Neuronal stem cell (in vitro differentiated cells): Measurements from ENCODE around the gene SLC16A12.
"Not testable (repeated sequence)": the region's sequence is repeated elsewhere in the genome, so short reads cannot be mapped to it uniquely, and the experiment has no call there.

Experiments used
- DNase-seq: peaks from one replicate; pipeline ENCODE4 v3.0.0-alpha.2; 2013; ENCODE audit warnings: low spot score
- H2AFZ ChIP-seq: one replicate; pipeline ENCODE4 v1.6.1; 2013; ENCODE audit warnings: mild to moderate bottlenecking, low read length, inconsistent platforms
- H2AK5ac ChIP-seq: 2 replicates; pipeline ENCODE4 v1.6.1; 2013; ENCODE audit warnings: low read depth, mild to moderate bottlenecking, inconsistent platforms, low read length, moderate library complexity, mixed read lengths
- H2BK120ac ChIP-seq: 2 replicates; pipeline ENCODE4 v1.6.1; 2013; ENCODE audit warnings: low read depth, mild to moderate bottlenecking, inconsistent platforms, low read length, moderate library complexity, mixed read lengths
- H2BK12ac ChIP-seq: one replicate; pipeline ENCODE4 v1.6.1; 2013; ENCODE audit warnings: low read length, inconsistent platforms
- H2BK15ac ChIP-seq: 2 replicates; pipeline ENCODE4 v1.6.1; 2013; ENCODE audit warnings: mild to moderate bottlenecking, low read length, inconsistent platforms, mixed read lengths
- H2BK5ac ChIP-seq: one replicate; pipeline ENCODE4 v1.6.1; 2013; ENCODE audit warnings: inconsistent platforms, mild to moderate bottlenecking, low read length, moderate library complexity
- H3K14ac ChIP-seq: one replicate; pipeline ENCODE4 v1.6.1; 2013; ENCODE audit warnings: low read length, inconsistent platforms
- H3K18ac ChIP-seq: 2 replicates; pipeline ENCODE4 v1.6.1; 2013; ENCODE audit warnings: low read length, inconsistent platforms
- H3K23ac ChIP-seq: 2 replicates; pipeline ENCODE4 v1.6.1; 2013; ENCODE audit warnings: low read depth, mild to moderate bottlenecking, mixed read lengths, low read length, inconsistent platforms; ENCODE audit not compliant: poor library complexity
- H3K27ac ChIP-seq: replicated peaks from 3 replicates; pipeline ENCODE4 v1.5.1; 2013; ENCODE audit warnings: low read length, inconsistent platforms
- H3K27me3 ChIP-seq, 3 experiments: 2 replicates each; pipeline ENCODE4 v1.6.1; 2013; ENCODE audit warnings: low read length in 3 of 3, mild to moderate bottlenecking in 2 of 3, inconsistent platforms in 1 of 3, low read depth in 1 of 3, mixed read lengths in 1 of 3, moderate library complexity in 1 of 3; ENCODE audit not compliant: control insufficient read depth in 3 of 3, insufficient read depth in 3 of 3
- H3K36me3 ChIP-seq, 2 donors: replicated peaks in 1 of 2; 2 replicates each; pipeline ENCODE4 v1.6.1; 2013; ENCODE audit warnings: low read length in 2 of 2; ENCODE audit not compliant: control insufficient read depth in 2 of 2, insufficient read depth in 2 of 2
- H3K4ac ChIP-seq: 2 replicates; pipeline ENCODE4 v1.6.1; 2013; ENCODE audit warnings: inconsistent platforms, mild to moderate bottlenecking, low read length, moderate library complexity
- H3K4me1 ChIP-seq, 2 donors: 1 replicate in 1 of 2; 2 replicates in 1 of 2; pipeline ENCODE4 v1.6.1; 2013; ENCODE audit warnings: low read length in 2 of 2, low read depth in 1 of 2; ENCODE audit not compliant: control insufficient read depth in 2 of 2, insufficient read depth in 1 of 2
- H3K4me2 ChIP-seq: one replicate; pipeline ENCODE4 v1.6.1; 2013; ENCODE audit warnings: mild to moderate bottlenecking, low read length, inconsistent platforms; ENCODE audit not compliant: insufficient read depth, poor library complexity, severe bottlenecking
- H3K4me3 ChIP-seq, 2 donors: 2 replicates each; pipeline ENCODE4 v1.5.1; 2013; ENCODE audit warnings: low read length in 2 of 2, mild to moderate bottlenecking in 2 of 2, inconsistent platforms in 1 of 2, moderate library complexity in 1 of 2
- H3K79me1 ChIP-seq: one replicate; pipeline ENCODE4 v1.6.1; 2013; ENCODE audit warnings: low read depth, mild to moderate bottlenecking, inconsistent platforms, low read length, moderate library complexity
- H3K9ac ChIP-seq: one replicate; pipeline ENCODE4 v1.6.1; 2013; ENCODE audit warnings: mild to moderate bottlenecking, low read depth, low read length, inconsistent platforms; ENCODE audit not compliant: poor library complexity
- H3K9me3 ChIP-seq, 2 donors: replicated peaks in 1 of 2; 2 replicates each; pipeline versions ENCODE3 to v1.6.1; 2013; ENCODE audit warnings: low read length in 2 of 2, mild to moderate bottlenecking in 2 of 2, inconsistent platforms in 1 of 2, low read depth in 1 of 2, mixed read lengths in 1 of 2, moderate library complexity in 1 of 2; ENCODE audit not compliant: control insufficient read depth in 2 of 2, insufficient read depth in 1 of 2
- H4K8ac ChIP-seq: one replicate; pipeline ENCODE4 v1.6.1; 2013; ENCODE audit warnings: low read depth, mild to moderate bottlenecking, inconsistent platforms, low read length, moderate library complexity
- H4K91ac ChIP-seq: one replicate; pipeline ENCODE4 v1.6.1; 2013; ENCODE audit warnings: low read length, low read depth, mild to moderate bottlenecking, inconsistent platforms; ENCODE audit not compliant: poor library complexity
- WGBS, 2 donors: extraction: QIAGEN DNeasy Blood & Tissue Kit; methylation state at CpG; one replicate each; pipeline ENCODE4 v1.1.7; 2013; ENCODE audit warnings: missing lambda C conversion rate in 2 of 2, mixed read lengths in 1 of 2; ENCODE audit not compliant: insufficient read length in 2 of 2, insufficient replicate concordance in 1 of 2; ENCODE audit errors: extremely low coverage in 2 of 2; 5-methylcytosine and 5-hydroxymethylcytosine counted together

The SLC16A12 gene

DNA sequence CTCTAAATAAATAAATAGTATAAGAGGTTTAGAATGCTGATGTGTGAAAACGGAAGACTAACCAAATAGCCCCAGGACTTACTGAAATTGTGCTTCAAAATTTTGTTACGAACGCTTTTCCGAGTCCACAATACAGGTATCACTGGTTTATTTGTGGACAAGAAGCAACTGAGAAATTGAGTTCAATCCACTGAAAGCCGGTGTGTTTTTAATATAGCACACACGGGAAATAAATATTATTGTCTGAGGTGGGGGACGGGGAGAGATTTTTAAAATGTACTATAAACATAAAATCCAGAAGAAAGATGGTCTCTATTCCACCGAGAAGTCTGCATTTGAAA, 598 bp downstream of the SLC16A12 start:
- H3K23ac ChIP-seq = no peak overlapping the region
- no peak overlapping the region for H2BK12ac ChIP-seq
- no peak overlapping the region for H3K14ac ChIP-seq
- peak overlapping the region; percentile 87 for H2AFZ ChIP-seq
- no peaks in the 10 kb centered on the region for H3K9me3 ChIP-seq
- H2BK15ac ChIP-seq = no peak overlapping the region
- no peak overlapping the region for H3K18ac ChIP-seq
- peaks cover 13 to 65% (median 24%) of the 10 kb centered on the region in 3 experiments for H3K27me3 ChIP-seq
- H2AK5ac ChIP-seq = no peak overlapping the region
- H3K4ac ChIP-seq = no peak overlapping the region
- no peak overlapping the region for H3K9ac ChIP-seq
- no peak overlapping the region for H3K27ac ChIP-seq
- H3K4me1 ChIP-seq = peaks cover 4 to 9% of the 10 kb centered on the region in 2 donors
- peak overlapping the region; percentile 87 for H3K4me2 ChIP-seq
- H4K91ac ChIP-seq = no peak overlapping the region
- DNase-seq = no peak
- H2BK5ac ChIP-seq = no peak overlapping the region
- no peaks in the 10 kb centered on the region for H3K36me3 ChIP-seq
- WGBS, 2 donors = no CpG with 5 or more reads among the region's 8 CpGs
- H2BK120ac ChIP-seq = no peak overlapping the region
- H4K8ac ChIP-seq = no peak overlapping the region
- peak overlapping the region; percentile 27 to 75 for H3K4me3 ChIP-seq
- no peaks in the 10 kb centered on the region for H3K79me1 ChIP-seq

DNA sequence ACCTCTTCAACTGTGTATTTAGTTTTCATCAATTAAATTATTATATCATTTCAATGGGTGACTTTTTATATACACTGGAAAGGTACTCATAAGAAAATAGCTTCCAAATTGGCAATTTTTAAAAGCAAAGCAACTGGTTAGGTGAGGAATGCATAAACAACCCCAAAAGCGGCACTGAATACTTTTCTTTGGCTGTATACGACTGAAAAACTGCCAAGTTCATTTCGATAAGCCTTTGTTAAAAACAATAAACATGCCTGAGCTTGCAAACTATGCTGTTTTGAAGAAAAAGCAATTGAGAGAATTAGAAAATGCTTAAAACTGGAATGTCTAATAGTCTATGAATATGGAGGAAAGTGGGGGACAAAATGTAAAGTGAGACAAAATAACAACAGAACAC, 2.9 kb downstream of the SLC16A12 start:
- Histone ChIP-seq H3K9me3 (no peaks in the 10 kb centered on the region), H2BK5ac (no peak overlapping the region), H3K36me3 (no peaks in the 10 kb centered on the region), H2BK12ac (no peak overlapping the region), H2AK5ac (no peak overlapping the region), H2BK15ac (no peak overlapping the region), H2BK120ac (no peak overlapping the region), H3K79me1 (no peaks in the 10 kb centered on the region), H3K27ac (no peak overlapping the region), H3K4me3 (no peak overlapping the region), H3K4me1 (peaks cover 2 to 3% of the 10 kb centered on the region in 2 donors), H4K8ac (no peak overlapping the region), H3K9ac (no peak overlapping the region), H4K91ac (no peak overlapping the region), H3K14ac (no peak overlapping the region), H3K4ac (no peak overlapping the region), H3K23ac (no peak overlapping the region), H3K4me2 (no peak overlapping the region), H3K18ac (no peak overlapping the region), H2AFZ (no peak overlapping the region), H3K27me3 (peaks cover 13 to 62% (median 22%) of the 10 kb centered on the region in 3 experiments)
- no peak for DNase-seq
- WGBS, 2 donors = no CpG with 5 or more reads among the region's 3 CpGs

DNA sequence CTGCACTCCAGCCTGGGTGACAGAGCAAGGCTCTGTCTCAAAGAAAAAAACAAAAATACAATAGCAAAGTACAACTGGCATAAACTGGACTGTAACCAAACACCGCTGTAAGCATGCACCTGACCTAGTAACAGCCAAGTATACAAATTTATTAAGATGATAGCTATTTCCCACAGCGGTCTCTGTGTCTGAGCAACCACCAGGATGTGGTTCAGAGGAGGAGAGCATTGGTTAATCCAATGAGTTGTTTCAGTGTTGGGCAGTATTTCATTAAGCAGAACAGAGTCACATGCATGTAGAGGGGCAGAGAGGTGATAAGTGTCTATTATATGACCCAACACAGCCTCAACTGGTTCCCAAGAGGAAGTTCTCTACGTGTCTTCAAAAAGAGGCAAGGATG, 4.0 kb downstream of the SLC16A12 start:
- H4K8ac ChIP-seq = no peak overlapping the region
- H2BK120ac ChIP-seq = no peak overlapping the region
- H3K18ac ChIP-seq = no peak overlapping the region
- no peak overlapping the region for H2AK5ac ChIP-seq
- no peak overlapping the region for H3K4me2 ChIP-seq
- H3K4me1 ChIP-seq = peaks cover 2 to 3% of the 10 kb centered on the region in 2 donors
- no peaks in the 10 kb centered on the region for H3K36me3 ChIP-seq
- no peaks in the 10 kb centered on the region for H3K9me3 ChIP-seq
- no peak overlapping the region for H2BK12ac ChIP-seq
- H3K4ac ChIP-seq = no peak overlapping the region
- no peak overlapping the region for H2AFZ ChIP-seq
- DNase-seq = no peak
- H3K27ac ChIP-seq = no peak overlapping the region
- peaks cover 13 to 68% (median 21%) of the 10 kb centered on the region in 3 experiments for H3K27me3 ChIP-seq
- no peak overlapping the region for H4K91ac ChIP-seq
- no peak overlapping the region for H3K14ac ChIP-seq
- H3K9ac ChIP-seq = no peak overlapping the region
- no peak overlapping the region for H2BK5ac ChIP-seq
- no peak overlapping the region for H3K23ac ChIP-seq
- no peaks in the 10 kb centered on the region for H3K79me1 ChIP-seq
- no peak overlapping the region for H2BK15ac ChIP-seq
- no CpG with 5 or more reads among the region's 3 CpGs for WGBS, 2 donors
- no peak overlapping the region for H3K4me3 ChIP-seq

DNA sequence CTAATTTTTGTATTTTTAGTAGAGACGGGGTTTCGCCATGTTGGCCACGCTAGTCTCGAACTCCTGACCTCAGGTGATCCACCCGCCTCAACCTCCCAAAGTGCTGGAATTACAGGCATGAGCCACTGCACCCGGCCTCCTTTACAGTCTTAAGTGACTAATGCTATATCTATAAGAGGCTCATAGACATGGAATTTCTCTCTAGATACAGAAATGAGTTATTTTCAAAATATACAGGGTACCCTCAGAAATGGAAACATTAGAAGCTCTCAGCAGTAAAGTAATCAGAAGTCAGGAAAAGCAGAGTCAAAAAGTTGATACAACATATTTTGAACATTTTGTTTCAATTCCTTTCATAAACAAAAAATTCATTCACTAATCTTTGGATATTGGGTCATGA, 5.7 kb downstream of the SLC16A12 start:
- H4K8ac ChIP-seq, H3K9ac ChIP-seq, H2BK5ac ChIP-seq, H3K4me1 ChIP-seq, H2AFZ ChIP-seq, H2AK5ac ChIP-seq, H4K91ac ChIP-seq, H3K23ac ChIP-seq, H3K36me3 ChIP-seq, H3K4me2 ChIP-seq, H3K4me3 ChIP-seq, H3K14ac ChIP-seq, H3K79me1 ChIP-seq, H3K27ac ChIP-seq, DNase-seq, H2BK12ac ChIP-seq, H2BK15ac ChIP-seq, H3K9me3 ChIP-seq, H2BK120ac ChIP-seq, H3K4ac ChIP-seq, H3K18ac ChIP-seq: not testable (repeated sequence)
- no CpG with 5 or more reads among the region's 6 CpGs for WGBS, 2 donors
- peaks cover 9 to 59% (median 10%) of the 10 kb centered on the region in 3 experiments for H3K27me3 ChIP-seq
